T-helper 2 cell treated with Interferon-gamma antibody and Interleukin-4, amounts not matched to agents 100 ng/mL and 5 ng/mL, for 36 hours (primary cell): ENCODE measurements around the gene CTBP1. TPM values are rescaled to one million over a fixed set of nuclear protein-coding genes. Genes with fewer than 3 reads are reported as not detected.
"Not testable (repeated sequence)": the region's sequence is repeated elsewhere in the genome, so short reads cannot be mapped to it uniquely, and the experiment has no call there.

Experiments used
- intact Hi-C: fragments of 100-400 bp; cut with micrococcal nuclease; formaldehyde crosslinking; loops from one replicate; pipeline ENCODE4 v1.15.1; 2023
- total RNA-seq: library from RNA; stranded (reverse); gene quantifications from 2 replicates; pipeline ENCODE4 v1.2.3, GENCODE V29; 2022

Gene CTBP1
- 227 and 238 TPM in 2 replicates for total RNA-seq

DNA sequence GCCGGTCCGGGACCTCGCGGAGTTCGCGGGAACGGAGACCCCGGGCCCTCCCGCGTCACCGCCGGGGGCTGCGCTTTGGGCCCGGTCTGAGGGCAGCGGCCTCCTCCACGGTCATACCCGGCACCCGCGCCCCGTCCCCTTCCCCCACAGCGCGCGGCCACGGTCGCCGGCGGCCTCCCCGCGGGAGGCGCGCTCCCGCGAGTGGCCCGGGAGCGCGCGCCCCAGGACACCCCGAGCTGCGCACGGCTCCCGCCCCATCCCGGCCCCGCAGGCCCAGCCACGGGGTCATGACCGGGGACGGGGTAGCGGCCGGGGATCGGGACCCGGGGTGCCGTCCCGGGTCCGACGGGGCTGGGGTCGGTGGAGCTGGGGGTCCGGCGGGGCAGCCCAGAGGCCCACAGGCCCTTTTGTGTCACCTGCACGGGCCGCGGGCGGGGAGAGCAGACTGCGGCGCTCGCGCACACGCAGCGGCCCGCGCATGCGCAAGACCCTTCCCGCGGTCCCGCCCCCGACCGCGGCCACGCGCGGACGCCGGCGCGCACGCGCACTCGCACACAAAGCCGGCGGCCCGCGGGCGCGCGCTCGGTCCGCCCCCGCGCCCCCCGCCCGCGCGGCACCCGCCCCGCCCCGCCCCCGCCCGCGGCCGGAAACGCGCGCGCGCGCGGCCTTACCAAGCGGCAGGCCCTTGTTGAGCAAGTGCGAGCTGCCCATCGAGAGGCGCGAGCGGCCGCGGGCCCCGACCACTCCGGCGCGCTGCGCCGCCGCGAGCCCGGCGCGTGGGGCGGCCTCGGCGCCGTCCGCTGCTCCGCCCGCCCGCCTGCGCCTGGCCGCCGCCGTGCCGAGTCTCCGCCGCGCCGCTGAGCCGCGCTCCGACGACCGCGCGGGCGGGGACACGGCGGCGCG lies at the start of gene CTBP1:
Gene CTBP1, minus strand, starts transcription at position 886 of the 903 bp plus-strand sequence. CDS start 7,799 bp downstream, outside the sequence.
- intact Hi-C loops, result loop anchor here (1.0 to 5.0 kb wide), 8 partner anchors 19 to 622 kb away; partner anchors contain the start of genes MAEA and NSD2

DNA sequence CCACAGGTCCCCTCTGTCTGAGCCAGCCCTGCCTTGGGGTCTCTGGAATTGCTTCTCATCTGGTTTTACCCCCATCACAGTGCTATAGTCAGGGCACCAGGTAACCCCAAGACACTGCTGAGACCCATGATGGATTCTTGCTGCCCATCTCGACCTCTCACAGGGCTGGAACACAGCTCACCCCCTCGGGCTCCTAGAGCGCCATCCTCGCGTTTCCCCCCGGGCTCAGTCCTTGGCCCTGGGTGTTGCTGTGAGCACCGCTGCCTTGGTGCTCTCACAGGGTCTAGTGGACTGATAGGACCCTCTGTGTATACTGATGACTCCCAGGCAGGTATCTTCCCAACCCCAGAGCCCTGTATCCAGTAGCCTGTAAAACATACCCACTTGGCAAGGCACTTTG lies 49.5 kb upstream of the CTBP1 start:
- intact Hi-C loops, result no loop called here

DNA sequence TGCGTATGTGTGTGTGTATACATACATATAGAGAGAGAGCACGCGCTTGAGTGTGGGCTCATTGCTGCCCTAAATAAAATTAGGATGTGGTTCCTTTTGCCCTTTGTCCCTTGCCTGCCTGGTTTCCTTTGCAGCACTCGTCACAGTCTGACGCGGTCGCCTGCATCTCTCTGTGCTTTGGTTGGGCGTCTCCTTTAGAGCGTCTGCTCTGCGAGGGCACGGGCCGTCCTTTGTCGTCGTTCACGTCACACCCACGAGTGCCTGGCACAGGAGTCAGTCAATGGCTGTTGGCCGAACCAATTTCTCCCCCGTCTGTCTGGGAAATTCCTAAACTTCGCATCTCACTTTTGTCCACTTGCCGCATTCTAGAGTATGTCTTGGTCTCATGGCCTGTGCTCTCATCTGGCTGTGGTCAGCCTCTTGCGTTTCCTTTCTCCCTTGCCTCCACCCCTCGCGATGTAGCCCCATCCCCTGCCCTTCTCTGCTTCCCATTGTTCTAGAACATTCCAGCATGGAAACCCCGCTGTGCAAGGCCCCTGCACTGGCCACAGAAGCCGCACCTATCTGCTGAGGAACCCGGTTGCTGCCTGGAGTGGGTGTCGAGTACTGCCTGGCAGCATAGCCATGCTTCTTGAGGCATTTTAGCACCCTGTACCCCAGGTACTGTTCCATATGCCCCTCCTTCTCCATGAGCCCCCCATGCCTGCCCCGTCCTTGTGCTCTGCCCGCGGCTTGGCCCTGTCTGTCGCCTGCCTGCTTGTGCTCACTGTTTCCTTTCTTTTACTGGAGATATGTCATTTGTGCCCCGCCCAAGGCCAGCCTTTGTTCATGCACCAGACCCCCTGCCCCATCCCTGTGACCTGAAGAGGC lies 48.8 kb upstream of the CTBP1 start:
- intact Hi-C loops, result no loop called here

DNA sequence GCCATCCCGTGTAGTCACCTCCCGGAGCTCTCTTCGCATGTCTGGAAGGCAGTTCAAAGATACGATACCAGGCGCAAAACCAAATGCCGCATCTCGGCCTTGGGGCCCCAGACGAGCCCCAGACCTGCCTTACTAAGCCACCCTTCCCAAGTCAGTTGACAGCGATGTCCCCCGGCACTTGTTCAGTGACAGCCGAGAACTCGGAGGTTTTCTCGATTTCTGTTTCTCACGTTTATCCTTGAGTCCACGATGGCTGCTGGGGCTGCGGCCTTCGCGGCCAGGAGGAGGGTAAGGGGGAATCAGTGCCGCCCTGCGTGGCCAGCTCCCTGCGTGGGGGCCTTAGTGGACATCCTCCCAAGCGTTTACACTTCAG lies 48.1 kb upstream of the CTBP1 start:
- intact Hi-C loops, result no loop called here

DNA sequence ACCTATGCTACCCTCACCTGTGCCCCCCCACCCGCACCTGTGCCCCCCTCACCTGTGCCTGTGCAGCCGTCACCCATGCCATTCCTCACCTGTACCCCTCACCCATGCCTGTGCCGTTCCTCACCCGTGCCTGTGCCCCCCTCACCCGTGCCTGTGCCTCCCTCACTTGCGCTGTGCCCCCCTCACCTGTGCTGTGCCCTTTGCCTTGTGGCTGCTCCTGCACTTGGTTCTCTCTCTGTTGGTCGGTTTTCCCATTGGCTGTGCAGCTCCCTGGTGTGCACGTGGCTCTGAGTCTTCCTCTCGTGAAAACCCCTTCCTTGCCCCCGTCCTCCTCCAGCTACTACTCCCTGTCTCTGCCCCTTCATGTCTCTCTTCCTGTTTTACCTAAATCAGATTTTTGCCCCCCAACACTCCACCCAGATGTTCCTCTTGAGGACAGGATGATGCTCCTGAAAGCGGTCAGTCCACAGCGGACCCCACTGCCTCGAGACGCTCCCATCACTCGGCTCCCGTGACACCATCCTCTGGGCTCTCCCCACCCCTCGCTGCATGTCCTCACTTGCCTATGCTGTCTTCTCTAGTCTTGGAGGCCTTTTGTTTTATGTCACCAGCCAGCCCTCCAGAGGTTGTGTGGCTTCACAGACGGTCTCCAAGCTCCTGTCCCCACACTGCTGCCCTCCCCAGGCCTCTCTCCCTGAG lies 47.5 kb upstream of the CTBP1 start:
- intact Hi-C loops, result no loop called here

DNA sequence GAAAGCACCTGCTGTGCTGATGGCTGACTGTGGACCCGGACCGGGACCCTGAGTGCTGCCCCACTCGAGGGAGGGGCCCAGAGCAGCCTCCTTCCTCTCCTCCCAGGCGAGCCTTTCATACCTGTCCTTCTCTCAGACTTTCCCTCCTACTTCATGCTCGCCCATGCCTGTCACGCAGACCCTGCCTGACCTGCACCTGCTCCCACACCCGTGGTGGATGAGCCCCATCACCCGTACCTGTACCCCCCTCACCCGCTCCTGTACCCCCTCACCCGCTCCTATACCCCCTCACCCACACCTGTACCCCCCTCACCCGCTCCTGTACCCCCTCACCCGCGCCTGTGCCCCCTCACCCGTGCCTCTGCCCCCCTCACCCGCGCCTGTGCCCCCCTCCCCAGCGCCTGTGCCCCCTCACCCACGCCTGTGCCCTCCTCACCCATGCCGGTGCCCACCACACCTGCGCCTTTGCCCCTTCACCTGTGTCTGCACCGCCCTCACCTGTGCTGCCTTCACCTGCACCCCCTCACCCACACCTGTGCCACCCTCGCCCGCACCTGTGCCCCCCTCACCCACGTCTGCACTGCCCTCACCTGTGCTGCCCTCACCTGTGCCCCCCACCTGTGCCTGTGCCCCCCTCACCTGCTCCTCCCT lies 46.6 kb upstream of the CTBP1 start:
- intact Hi-C loops, result no loop called here

DNA sequence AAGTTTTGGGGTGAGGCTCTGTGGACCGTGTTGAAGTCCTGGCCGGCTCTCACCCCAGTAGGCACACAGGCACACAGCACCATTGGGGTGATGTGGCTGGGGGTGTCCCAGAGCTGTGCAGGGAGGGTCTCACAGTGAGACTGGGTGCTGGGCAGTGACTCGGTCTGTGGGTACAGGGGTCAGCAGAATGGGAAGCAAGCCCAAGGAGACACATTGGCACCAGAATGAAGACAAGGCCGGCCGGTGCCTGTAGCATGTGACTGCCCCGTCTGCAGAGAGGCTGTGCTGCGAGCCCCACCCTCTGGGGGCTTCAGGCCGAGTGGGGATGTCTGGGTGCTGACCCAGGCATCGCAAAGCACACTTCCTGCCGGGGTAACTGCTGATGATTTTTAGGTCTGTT lies 46.0 kb upstream of the CTBP1 start:
- intact Hi-C loops, result no loop called here

DNA sequence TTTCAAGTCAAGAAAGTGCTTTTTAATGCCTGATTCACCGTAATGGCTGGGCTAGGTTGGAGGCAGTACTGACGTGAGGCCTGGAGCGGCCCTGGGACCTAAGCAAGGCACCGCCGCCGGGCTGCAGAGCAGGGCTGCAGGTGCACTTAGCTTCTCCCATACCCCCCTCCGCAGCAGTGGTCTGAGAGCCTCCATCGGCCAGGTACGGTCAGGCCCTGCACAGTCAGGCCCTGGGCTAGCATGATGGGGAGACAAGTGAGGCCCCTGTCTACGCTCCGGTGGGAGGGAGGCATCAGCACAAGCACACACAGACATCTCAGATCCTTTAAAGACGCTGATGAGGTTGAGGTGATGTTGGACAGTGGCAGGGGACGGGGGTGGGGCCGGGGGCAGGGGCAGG lies 45.5 kb upstream of the CTBP1 start:
- intact Hi-C loops, result no loop called here

DNA sequence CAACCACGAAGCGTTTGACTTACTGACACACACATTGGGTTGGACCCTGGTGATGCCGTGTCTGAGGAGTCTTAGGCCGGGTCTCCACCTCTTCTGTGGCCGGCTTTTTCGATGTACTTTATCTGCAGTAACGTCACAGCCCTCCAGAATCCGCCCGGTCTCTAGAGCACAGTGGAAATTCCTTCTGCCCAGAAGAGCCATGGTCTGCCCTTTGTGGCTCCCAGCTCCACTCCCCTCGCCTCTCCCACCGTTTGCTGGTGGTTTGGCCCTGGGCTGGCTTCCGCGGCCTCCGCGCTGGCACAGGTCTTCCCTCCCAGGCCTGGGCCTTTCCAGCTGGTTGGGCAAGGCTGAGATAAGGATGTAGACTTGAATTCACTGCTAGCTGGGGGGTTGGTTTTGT lies 45.1 kb upstream of the CTBP1 start:
- intact Hi-C loops, result no loop called here

DNA sequence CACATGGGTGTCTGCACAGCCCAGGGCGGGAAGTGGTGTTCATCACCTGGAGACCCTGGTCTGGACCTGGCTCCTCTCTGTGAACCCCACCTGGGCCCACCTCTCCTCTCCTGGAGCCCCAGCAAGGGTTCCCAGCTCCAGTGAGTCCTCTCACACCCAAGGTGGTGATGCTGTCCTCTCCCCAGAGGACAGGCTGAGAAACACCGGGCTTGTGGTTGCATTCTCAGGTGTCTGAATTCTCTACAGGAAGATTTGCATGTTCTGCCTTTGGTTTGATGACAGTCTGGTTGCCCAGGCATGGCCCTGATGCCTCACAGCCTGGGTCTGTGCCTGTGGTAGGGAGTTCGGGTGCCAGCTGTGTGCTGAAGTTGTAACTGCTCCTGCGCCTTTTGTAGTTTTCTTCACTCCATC lies 44.6 kb upstream of the CTBP1 start:
- intact Hi-C loops, result no loop called here

DNA sequence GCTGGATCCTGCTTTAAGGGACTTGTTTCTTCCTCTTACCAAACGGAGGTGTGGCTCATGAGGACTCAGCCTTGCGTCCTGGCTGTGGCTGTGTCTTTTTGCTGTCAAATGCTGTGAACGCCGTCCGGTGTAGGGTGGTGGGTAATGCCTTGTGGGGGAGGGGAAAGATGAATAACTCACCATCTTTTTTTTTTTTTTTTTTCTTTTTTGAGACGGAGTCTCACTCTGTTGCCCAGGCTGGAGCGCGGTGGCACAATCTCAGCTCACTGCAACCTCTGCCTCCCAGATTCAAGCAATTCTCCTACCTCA lies 43.7 kb upstream of the CTBP1 start:
- intact Hi-C loops, result not testable (repeated sequence)

DNA sequence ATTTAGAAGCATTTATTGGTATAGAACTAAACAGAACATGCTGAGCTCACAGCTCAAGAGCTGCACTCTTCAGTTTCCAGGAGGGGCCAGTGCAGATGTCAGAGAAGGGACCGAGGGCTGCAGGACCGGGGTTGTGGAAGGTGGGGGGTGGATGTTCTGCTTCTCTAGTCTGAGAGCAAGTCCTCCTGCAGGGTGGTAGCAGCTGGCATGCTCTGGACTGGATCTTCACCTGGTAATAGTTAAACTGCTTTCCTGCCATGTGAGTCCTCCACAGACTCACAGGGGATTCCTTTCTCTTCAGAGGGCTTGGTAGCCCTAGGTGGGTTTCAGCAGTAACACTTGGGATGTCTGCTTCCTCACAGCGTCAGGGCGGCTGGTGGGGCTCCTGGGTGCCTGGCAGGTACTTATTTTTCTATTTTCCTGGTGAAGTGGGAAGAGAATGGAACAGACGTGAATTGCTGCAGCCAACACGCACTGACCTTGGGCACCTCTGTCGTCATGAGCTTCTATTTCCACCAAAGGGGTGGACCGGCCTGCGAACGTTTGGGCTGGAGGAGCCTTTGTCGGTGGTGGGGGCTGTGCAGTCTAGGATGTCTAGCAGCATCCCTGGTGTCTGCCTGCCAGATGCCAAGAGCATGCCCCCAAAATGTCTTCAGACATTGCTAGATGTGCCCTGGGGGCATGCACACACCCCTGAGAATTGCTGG lies 43.2 kb upstream of the CTBP1 start:
- intact Hi-C loops, result no loop called here

DNA sequence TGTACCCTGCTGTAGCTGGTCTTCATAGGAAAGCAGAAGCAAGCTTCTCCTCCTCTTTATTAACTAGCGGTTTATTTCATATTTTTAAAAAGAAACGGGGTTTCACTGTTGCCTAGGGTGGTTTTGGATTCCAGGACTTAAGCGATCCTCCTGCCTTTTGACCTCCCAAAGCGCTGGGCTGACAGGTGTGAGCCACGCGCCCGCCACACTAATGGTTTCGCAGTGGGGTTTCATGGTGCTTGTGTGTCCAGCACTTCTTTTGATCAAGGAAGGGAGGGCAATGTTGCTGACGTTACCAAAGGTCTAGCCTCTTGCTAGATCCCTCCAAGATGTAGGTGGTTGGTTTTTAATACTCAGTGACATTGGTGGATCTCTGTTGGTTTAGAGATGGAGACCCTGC lies 42.2 kb upstream of the CTBP1 start:
- intact Hi-C loops, result no loop called here

DNA sequence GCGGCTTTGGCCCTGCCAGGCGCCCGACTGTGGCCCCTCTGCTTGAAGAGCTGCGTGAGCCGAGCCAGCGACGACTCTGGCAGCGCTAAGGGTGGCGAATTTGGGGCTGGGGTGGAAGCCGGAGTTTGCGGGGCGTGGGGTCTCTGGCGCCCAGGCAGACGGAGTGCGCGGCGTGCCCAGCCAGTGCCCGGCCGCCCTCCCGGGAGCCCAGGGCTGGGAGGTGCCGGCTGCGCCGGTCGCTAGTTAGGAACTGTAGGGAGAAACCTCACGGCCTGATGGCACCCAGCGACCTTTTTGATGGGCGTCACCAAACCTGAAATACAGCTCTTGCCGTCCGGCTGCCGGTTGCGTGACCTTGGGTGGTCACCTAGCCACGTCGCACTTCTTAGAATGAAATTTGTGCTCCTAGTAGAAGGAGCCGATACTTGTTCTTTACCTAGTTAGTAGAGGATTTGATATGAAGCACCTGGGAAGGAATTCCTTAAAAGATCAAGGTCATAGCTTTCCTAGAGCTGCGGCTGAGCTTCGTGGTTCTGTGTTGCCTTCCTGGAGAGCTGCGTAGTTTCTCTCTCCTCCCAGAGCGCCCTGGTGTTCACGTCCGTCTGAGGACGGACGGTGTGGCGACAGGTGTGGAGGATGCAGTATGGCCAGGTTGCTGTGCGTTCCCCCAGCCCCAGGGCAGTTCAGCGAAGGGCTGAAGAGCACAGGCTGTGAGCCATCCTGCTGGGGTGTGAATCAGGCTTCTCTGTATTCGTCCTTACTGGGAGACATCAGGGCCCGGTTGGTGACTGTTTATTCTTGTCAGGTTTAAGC lies 41.4 kb upstream of the CTBP1 start:
- intact Hi-C loops, result loop anchor here (1.0 kb wide), 1 partner anchor 61 kb away; no protein-coding TSS in a partner anchor

DNA sequence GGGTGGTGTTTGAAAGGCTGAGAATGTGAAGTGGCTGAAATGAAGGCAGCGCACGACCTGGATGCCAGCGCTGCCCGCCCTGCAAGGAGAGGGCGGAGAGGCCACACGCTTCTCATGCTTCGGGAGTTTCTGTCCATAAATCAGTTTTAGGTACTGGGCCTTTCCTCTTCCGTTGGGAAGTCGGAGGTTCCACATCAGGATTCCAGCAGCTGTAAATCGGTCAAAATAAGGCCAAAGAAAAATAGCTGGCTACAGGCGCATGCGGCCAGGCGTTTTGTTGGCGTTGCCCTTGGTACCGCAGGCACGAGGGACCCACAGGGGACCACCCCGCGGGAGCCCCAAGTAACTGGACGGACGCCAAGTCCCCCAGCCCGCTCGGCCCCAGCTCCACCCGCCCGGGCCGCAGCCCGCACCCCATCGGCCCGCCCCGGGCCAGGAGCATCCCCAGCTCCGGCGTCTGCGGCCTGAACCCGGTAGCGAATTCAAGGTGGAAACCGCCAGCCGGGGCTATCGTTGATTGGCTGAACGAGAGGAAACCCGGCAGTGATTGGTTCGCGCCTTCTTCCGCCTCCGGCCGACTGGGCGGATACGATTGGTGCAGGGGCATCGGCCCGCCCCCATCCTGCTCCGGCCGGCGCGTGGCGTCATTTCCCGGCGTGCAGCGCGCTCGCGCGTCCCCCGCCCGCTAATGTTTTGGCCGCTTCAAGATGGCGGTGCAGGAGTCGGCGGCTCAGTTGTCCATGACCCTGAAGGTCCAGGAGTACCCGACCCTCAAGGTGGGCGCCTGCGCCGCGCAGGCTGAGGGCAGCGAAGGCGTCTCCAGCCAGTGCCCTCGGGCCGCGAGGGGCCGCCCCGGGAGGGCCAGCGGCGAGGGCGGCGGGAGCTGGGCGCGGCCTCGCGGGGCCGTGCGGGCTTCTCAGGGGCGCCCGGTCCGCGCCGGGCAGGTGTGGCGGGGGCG lies 40.6 kb upstream of the CTBP1 start, which contains the start of gene MAEA:
Gene MAEA, plus strand, starts transcription at position 685 of the 958 bp plus-strand sequence. Its CDS starts 23 bp downstream, at position 708.
- intact Hi-C loops, result loop anchor here (1.0 to 5.0 kb wide), 7 partner anchors 22 to 507 kb away; partner anchors contain the start of genes GAK and TMEM175

DNA sequence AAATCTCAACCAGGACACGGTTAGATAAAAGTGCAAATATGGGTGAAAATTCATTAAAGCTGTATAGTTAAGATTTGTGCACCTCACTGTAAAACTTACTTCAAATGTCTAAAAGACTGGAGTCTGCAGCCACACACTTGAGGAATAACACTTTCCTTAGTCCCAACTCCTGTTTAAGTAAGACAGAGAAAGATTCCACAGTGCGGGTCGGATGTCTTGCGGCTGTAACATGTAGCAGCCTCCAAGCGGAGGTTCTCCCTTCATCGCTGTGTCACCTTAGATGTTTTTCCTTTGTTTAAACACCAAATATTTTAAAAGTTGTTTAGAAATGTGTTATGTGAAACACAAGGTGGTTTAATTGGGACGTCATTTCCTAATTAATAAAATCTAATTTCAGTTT lies 39.9 kb upstream of the CTBP1 start:
- intact Hi-C loops, result loop anchor here (1.0 to 5.0 kb wide), 6 partner anchors 21 to 506 kb away; partner anchors contain the start of genes GAK and TMEM175

DNA sequence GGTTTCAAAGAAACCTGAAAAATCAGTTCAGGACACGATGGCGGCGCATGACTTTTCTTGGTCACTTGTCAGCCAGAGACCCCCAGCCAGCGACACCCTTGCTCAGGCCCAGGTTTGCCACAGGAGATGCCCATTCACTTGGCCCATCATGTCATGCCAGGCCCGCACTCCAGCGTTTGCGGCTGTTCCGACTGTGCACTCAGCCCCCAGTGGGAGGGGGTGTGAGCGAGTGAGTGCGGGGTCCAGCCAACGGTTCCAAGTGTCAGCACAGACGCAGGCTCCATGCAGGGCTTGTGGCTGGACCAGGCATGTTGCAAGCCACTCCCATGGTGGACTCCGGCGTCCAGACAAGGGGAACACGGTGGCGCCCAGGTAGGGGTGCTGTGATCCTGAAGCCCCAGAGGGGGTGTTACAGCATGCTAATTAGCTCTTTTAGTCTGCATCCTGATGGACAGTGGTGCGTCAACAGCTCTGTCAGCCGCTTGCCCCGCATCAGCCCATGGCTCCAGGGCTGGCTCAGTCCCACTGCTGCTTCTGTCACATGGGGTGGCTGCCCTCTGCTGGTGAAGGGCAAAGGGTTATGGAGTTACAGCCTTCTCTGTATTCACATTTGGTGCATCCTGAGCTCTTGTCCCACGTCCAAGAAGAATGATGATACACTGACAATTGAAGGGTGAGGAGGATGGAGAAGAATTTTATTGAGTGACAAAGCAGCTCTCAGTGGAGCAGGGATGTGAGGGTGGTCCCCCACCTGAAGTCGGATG lies 37.0 kb upstream of the CTBP1 start:
- intact Hi-C loops, result loop anchor here (1.0 to 5.0 kb wide), 4 partner anchors 119 to 504 kb away; partner anchors contain the start of genes GAK and TMEM175
